ENCODE measurements around the gene ITPK1.

- TF ChIP-seq SIN3A (IDR thresholded peaks at IDR 0.05; ENCODE audit: borderline replicate concordance, insufficient read depth, low read length), result no peak
- TF ChIP-seq, protein P1, sequence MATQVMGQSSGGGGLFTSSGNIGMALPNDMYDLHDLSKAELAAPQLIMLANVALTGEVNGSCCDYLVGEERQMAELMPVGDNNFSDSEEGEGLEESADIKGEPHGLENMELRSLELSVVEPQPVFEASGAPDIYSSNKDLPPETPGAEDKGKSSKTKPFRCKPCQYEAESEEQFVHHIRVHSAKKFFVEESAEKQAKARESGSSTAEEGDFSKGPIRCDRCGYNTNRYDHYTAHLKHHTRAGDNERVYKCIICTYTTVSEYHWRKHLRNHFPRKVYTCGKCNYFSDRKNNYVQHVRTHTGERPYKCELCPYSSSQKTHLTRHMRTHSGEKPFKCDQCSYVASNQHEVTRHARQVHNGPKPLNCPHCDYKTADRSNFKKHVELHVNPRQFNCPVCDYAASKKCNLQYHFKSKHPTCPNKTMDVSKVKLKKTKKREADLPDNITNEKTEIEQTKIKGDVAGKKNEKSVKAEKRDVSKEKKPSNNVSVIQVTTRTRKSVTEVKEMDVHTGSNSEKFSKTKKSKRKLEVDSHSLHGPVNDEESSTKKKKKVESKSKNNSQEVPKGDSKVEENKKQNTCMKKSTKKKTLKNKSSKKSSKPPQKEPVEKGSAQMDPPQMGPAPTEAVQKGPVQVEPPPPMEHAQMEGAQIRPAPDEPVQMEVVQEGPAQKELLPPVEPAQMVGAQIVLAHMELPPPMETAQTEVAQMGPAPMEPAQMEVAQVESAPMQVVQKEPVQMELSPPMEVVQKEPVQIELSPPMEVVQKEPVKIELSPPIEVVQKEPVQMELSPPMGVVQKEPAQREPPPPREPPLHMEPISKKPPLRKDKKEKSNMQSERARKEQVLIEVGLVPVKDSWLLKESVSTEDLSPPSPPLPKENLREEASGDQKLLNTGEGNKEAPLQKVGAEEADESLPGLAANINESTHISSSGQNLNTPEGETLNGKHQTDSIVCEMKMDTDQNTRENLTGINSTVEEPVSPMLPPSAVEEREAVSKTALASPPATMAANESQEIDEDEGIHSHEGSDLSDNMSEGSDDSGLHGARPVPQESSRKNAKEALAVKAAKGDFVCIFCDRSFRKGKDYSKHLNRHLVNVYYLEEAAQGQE (IDR thresholded peaks at IDR 0.05; ENCODE audit: insufficient read depth in 1 of 2, low read depth in 2 of 2, low read length in 2 of 2), result no peak
- no peak for TF ChIP-seq POLR2AphosphoS5 (IDR thresholded peaks at IDR 0.05; ENCODE audit: low read depth, low read length)
- TF ChIP-seq TAF1 (IDR thresholded peaks at IDR 0.05; ENCODE audit: borderline replicate concordance, insufficient read depth, low read length), result no peak
- no peak for TF ChIP-seq FOXP2 (optimal IDR thresholded peaks at IDR 0.05; ENCODE audit: borderline replicate concordance, extremely low read depth, extremely low read length, insufficient read depth)
These were observed 170.7 kb downstream of the ITPK1 start for GRCh38 chr14:92944976-92945375.

All from PFSK-1 (cell line).